Cerebellar nuclear complex (tissue), 1 donor: ENCODE measurements around the gene CDH8.
"Not testable (repeated sequence)": the region's sequence is repeated elsewhere in the genome, so short reads cannot be mapped to it uniquely, and the experiment has no call there.

Experiments
- DNase-seq, 2 experiments: peaks; one replicate each; lab custom pipeline; 2025; lab: John Stamatoyannopoulos, UW

CDH8 gene

GRCh38 chr16:61791464-61791863 lies 244.8 kb downstream of the CDH8 start:
- DNase-seq, result no peak

- DNase-seq, result not testable (repeated sequence)
Observed at GRCh38 chr16:61781855-61782254, 254.4 kb downstream of the CDH8 start.

- DNase-seq, result no peak
Observed at GRCh38 chr16:61780161-61780560, 256.1 kb downstream of the CDH8 start.

- no peak for DNase-seq
Observed at GRCh38 chr16:61770301-61770700, 265.9 kb downstream of the CDH8 start.

GRCh38 chr16:61763991-61764390 lies 272.2 kb downstream of the CDH8 start:
- no peak for DNase-seq

- no peak for DNase-seq
Observed at GRCh38 chr16:61763013-61763412, 273.2 kb downstream of the CDH8 start.

GRCh38 chr16:61730997-61731396 lies 305.2 kb downstream of the CDH8 start:
- no peak for DNase-seq

GRCh38 chr16:61726701-61727100 lies 309.5 kb downstream of the CDH8 start:
- no peak for DNase-seq

GRCh38 chr16:61726125-61726524 lies 310.1 kb downstream of the CDH8 start:
- DNase-seq, result no peak

- DNase-seq, result no peak
Observed at GRCh38 chr16:61721544-61721943, 314.7 kb downstream of the CDH8 start.

GRCh38 chr16:61715393-61715792 lies 320.8 kb downstream of the CDH8 start:
- DNase-seq, result no peak

- no peak for DNase-seq
Observed at GRCh38 chr16:61713787-61714186, 322.5 kb downstream of the CDH8 start.

GRCh38 chr16:61699640-61700039 lies 336.6 kb downstream of the CDH8 start:
- not testable (repeated sequence) for DNase-seq

- no peak for DNase-seq
Observed at GRCh38 chr16:61684541-61684940, 351.7 kb downstream of the CDH8 start.

- no peak for DNase-seq
Observed at GRCh38 chr16:61681673-61682072, 354.6 kb downstream of the CDH8 start.

GRCh38 chr16:61681124-61681523 lies 355.1 kb downstream of the CDH8 start:
- DNase-seq, result no peak

GRCh38 chr16:61678182-61678581 lies 358.1 kb downstream of the CDH8 start:
- DNase-seq, result no peak

- DNase-seq, result no peak
Observed at GRCh38 chr16:61677776-61678175, 358.5 kb downstream of the CDH8 start.

- DNase-seq, result no peak
Observed at GRCh38 chr16:61676740-61677139, 359.5 kb downstream of the CDH8 start.

- DNase-seq, result no peak
Observed at GRCh38 chr16:61671161-61671560, 365.1 kb downstream of the CDH8 start.

GRCh38 chr16:61665512-61665911 lies 370.7 kb downstream of the CDH8 start:
- DNase-seq, result no peak

- no peak for DNase-seq
Observed at GRCh38 chr16:61659936-61660335, 376.3 kb downstream of the CDH8 start.

GRCh38 chr16:61654962-61655361 lies 381.3 kb downstream of the CDH8 start:
- no peak for DNase-seq

- no peak for DNase-seq
Observed at GRCh38 chr16:61653544-61653943, 382.7 kb downstream of the CDH8 start.

- DNase-seq, result no peak
Observed at GRCh38 chr16:61645561-61645960, 390.7 kb downstream of the CDH8 start.
